Neural cell (in vitro differentiated cells): Measurements from ENCODE around the gene PCLO.

ENCODE experiments used
- EP300 ChIP-seq: fragments of 450-650 bp; conservative IDR thresholded peaks from 2 replicates; pipeline ENCODE4 v1.6.1; 2014; ENCODE audit warnings: antibody characterized with exemption, mild to moderate bottlenecking, moderate library complexity; ENCODE audit not compliant: poor library complexity, severe bottlenecking
- MXI1 ChIP-seq: fragments of 450-650 bp; conservative IDR thresholded peaks from 2 replicates; pipeline ENCODE4 v1.6.1; 2014; ENCODE audit warnings: antibody characterized with exemption, mild to moderate bottlenecking; ENCODE audit not compliant: poor library complexity, severe bottlenecking
- POLR2AphosphoS5 ChIP-seq: IDR thresholded peaks from 2 replicates; pipeline ENCODE4 v1.6.1; 2012
- RAD21 ChIP-seq: fragments of 450-650 bp; conservative IDR thresholded peaks from 2 replicates; pipeline ENCODE4 v1.6.1; 2014; ENCODE audit warnings: antibody characterized with exemption, mild to moderate bottlenecking, moderate library complexity
- TF ChIP-seq, protein P1 (sequence below): fragments of 450-650 bp; IDR thresholded peaks from 2 replicates; pipeline ENCODE4 v1.5.1; 2014; ENCODE audit warnings: antibody characterized with exemption, mild to moderate bottlenecking, moderate library complexity; ENCODE audit not compliant: poor library complexity, severe bottlenecking

DNA sequence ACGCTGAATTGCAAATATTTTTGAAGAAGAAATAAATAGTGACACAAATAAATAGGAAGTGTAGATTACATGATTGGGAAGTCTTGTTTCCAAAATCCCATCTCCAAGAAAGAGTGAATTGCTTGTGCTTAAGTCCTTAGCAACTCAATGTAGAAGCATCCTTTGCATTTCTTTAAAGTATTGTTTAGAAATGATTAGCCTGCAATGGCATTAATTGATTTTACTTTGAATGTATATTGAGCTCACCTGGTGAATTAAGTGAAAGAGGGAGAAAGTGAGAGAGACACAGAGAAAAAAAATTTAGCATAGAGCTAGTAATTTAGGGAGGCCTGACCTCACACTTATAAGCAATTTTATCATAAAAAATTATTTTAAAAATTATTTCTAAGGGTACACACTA is 49.0 kb upstream of the PCLO start:
- TF ChIP-seq, protein P1, sequence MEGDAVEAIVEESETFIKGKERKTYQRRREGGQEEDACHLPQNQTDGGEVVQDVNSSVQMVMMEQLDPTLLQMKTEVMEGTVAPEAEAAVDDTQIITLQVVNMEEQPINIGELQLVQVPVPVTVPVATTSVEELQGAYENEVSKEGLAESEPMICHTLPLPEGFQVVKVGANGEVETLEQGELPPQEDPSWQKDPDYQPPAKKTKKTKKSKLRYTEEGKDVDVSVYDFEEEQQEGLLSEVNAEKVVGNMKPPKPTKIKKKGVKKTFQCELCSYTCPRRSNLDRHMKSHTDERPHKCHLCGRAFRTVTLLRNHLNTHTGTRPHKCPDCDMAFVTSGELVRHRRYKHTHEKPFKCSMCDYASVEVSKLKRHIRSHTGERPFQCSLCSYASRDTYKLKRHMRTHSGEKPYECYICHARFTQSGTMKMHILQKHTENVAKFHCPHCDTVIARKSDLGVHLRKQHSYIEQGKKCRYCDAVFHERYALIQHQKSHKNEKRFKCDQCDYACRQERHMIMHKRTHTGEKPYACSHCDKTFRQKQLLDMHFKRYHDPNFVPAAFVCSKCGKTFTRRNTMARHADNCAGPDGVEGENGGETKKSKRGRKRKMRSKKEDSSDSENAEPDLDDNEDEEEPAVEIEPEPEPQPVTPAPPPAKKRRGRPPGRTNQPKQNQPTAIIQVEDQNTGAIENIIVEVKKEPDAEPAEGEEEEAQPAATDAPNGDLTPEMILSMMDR: no peak
- TF ChIP-seq RAD21 (no peak), POLR2AphosphoS5 (no peak), EP300 (no peak), MXI1 (no peak)
